ENCODE data around the gene SLC35C1. TPM values are rescaled to one million over a fixed set of nuclear protein-coding genes. Genes with fewer than 3 reads are reported as not detected.

SLC35C1 gene
- total and polyA plus RNA-seq, 2 of the 13 experiments (the other 11 are each of a cell fraction or from before 2014, with no cell fraction given), result 2.9 to 7.0 TPM

- Histone ChIP-seq H2AFZ (ENCODE audit: low read length) (no peak overlapping the region), H3K36me3 (replicated peaks in 1 of 2; ENCODE audit: control insufficient read depth in 1 of 2, insufficient read depth in 2 of 2, low read length in 2 of 2) (no peaks in the 10 kb centered on the region), H3K4me1 (ENCODE audit: insufficient read depth, low read length) (no peaks in the 10 kb centered on the region), H3K4me2 (ENCODE audit: low read depth, low read length) (no peak overlapping the region), H3K4me3 (replicated peaks in 1 of 3; ENCODE audit: insufficient read depth in 1 of 3, low read depth in 2 of 3, low read length in 3 of 3) (no peak overlapping the region), H3K27ac (ENCODE audit: extremely low read length, insufficient read depth, low read length) (no peak overlapping the region), H3K27me3 (ENCODE audit: control insufficient read depth in 1 of 2, insufficient read depth in 2 of 2, low read length in 2 of 2) (peaks cover 0 to 4% of the 10 kb centered on the region in 2 experiments; a peak in 3 of 5 replicates), H3K9ac (ENCODE audit: insufficient read depth, low read depth, low read length) (no peak overlapping the region), H4K20me1 (ENCODE audit: insufficient read depth, low read length) (no peaks in the 10 kb centered on the region), H3K79me2 (ENCODE audit: insufficient read depth, low read length) (no peaks in the 10 kb centered on the region), H3K9me3 (ENCODE audit: low read length) (no peaks in the 10 kb centered on the region)
- ATAC-seq (no peak), FAIRE-seq (no peak), DNase-seq (ENCODE audit: low spot score) (no peak)
- BruUV-seq (replicated peaks), result no TSS peak
- in situ Hi-C loops (cut with HindIII; ENCODE audit: extremely low pct_ligation_motif_present, low pct_unique_long_range_greater_than_20kb), result no loop called here
- WGBS (ENCODE audit: low lambda C conversion rate), result 73% methylated on average over 6 of the region's 6 CpGs
- intact Hi-C loops (cut with micrococcal nuclease; ENCODE audit: unreplicated experiment), result no loop called here
- CTCF ChIA-PET (ENCODE audit: low intra/inter-chr PET ratio, low total read pairs), result no interaction called here
- POLR2A ChIA-PET, result no interaction called here
- TF ChIP-seq CCDC6 (CRISPR knock-in tag; IDR thresholded peaks at IDR 0.05), result no peak
- no peak for TF ChIP-seq ZBTB33 (CRISPR knock-in tag; IDR thresholded peaks at IDR 0.05)
- TF ChIP-seq ZNF329 (CRISPR knock-in tag; IDR thresholded peaks at IDR 0.05; ENCODE audit: low read depth), result no peak
- no peak for TF ChIP-seq ARNTL (CRISPR knock-in tag; IDR thresholded peaks at IDR 0.05)
- no peak for TF ChIP-seq REPIN1 (CRISPR knock-in tag; IDR thresholded peaks at IDR 0.05; ENCODE audit: borderline replicate concordance, low read depth)
- TF ChIP-seq ZNF737 (CRISPR knock-in tag; IDR thresholded peaks at IDR 0.05; ENCODE audit: borderline replicate concordance), result no peak
- no peak for TF ChIP-seq E2F1 (CRISPR knock-in tag; IDR thresholded peaks at IDR 0.05)
- no peak for TF ChIP-seq FUBP1 (CRISPR knock-in tag; IDR thresholded peaks at IDR 0.05; ENCODE audit: borderline replicate concordance)
- TF ChIP-seq ZNF18 (CRISPR knock-in tag; IDR thresholded peaks at IDR 0.05; ENCODE audit: insufficient replicate concordance), result no peak
- no peak for TF ChIP-seq SMAD9 (CRISPR knock-in tag; IDR thresholded peaks at IDR 0.05)
- TF ChIP-seq ZNF503 (CRISPR knock-in tag; IDR thresholded peaks at IDR 0.05), result no peak
- no peak for TF ChIP-seq CSRNP2 (CRISPR knock-in tag; conservative IDR thresholded peaks at IDR 0.05; ENCODE audit: low read depth)
Observed at GRCh38 chr11:45761659-45762058, 43.3 kb upstream of the SLC35C1 start.

Measured in HepG2 (cell line).